Heart right ventricle (tissue), 16 donors: ENCODE measurements around the gene COPE. TPM values are rescaled to one million over a fixed set of nuclear protein-coding genes. Genes with fewer than 3 reads are reported as not detected.

ENCODE experiments used
- ATAC-seq, 8 donors: fragments of 200-7000 bp; cut with Tn5 transposase; one replicate each; pipeline ENCODE4 v1.9.1; 2020; ENCODE audit warnings: mild to moderate bottlenecking in 8 of 8, moderate library complexity in 8 of 8, moderate number of reproducible peaks in 1 of 8
- DNase-seq, 2 donors: peaks; one replicate each; pipeline ENCODE4 v3.0.0-alpha.2; 2020
- H3K27ac ChIP-seq, 10 donors: fragments of 200-600 bp; sonication (generic) in 2 of 10; one replicate each; pipeline versions ENCODE4 v1.5.0 to v1.8.0; 2020 to 2022; ENCODE audit warnings: mild to moderate bottlenecking in 3 of 10
- H3K27me3 ChIP-seq, 7 donors: fragments of 200-600 bp; one replicate each; pipeline ENCODE4 v1.8.0; 2021 to 2022; ENCODE audit warnings: mild to moderate bottlenecking in 2 of 7
- H3K36me3 ChIP-seq, 9 donors: fragments of 200-600 bp; sonication (generic) in 1 of 9; one replicate each; pipeline versions ENCODE4 v1.5.0 to v1.8.0; 2020 to 2022; ENCODE audit warnings: mild to moderate bottlenecking in 2 of 9
- H3K4me1 ChIP-seq, 9 donors: fragments of 200-600 bp; sonication (generic) in 1 of 9; one replicate each; pipeline versions ENCODE4 v1.5.0 to v1.8.0; 2020 to 2022; ENCODE audit warnings: mild to moderate bottlenecking in 4 of 9
- H3K4me3 ChIP-seq, 10 donors: fragments of 200-600 bp; sonication (generic) in 2 of 10; one replicate each; pipeline versions ENCODE4 v1.5.0 to v1.8.0; 2020 to 2022; ENCODE audit warnings: mild to moderate bottlenecking in 7 of 10, moderate library complexity in 2 of 10
- H3K9me3 ChIP-seq, 11 donors: fragments of 200-600 bp in 10 of 11; sonication (generic) in 2 of 11; one replicate each; pipeline versions ENCODE4 v1.5.0 to v1.8.0; 2013 to 2022; ENCODE audit warnings: mild to moderate bottlenecking in 2 of 11, control low read depth in 1 of 11, moderate library complexity in 1 of 11
- CTCF ChIP-seq, 9 donors: fragments of 200-600 bp; sonication (generic) in 2 of 9; IDR thresholded peaks; one replicate each; pipeline versions ENCODE4 v1.5.0 to v1.8.0; 2021 to 2022; ENCODE audit warnings: antibody characterized with exemption in 9 of 9, mild to moderate bottlenecking in 5 of 9, moderate library complexity in 1 of 9
- WGBS, 2 donors: extraction: QIAGEN DNeasy Blood & Tissue Kit; methylation state at CpG; one replicate each; pipeline ENCODE4 v1.1.7; 2013; ENCODE audit warnings: inconsistent platforms in 1 of 2; 5-methylcytosine and 5-hydroxymethylcytosine counted together
- intact Hi-C, 10 donors: fragments of 100-400 bp; cut with DNase I; formaldehyde crosslinking; loops; one replicate each; pipeline versions ENCODE4 v1.11.1 to v1.14.2; 2022
- polyA plus RNA-seq, 2 donors: library from polyadenylated mRNA; stranded (reverse); fragments of 200-250 nt; gene quantifications; one replicate each; pipeline ENCODE4 v1.2.3, GENCODE V29; 2013
- total RNA-seq, 10 donors: library from RNA; stranded (reverse); fragmentation: NEBNext Ultra II Directional in 3 of 10; extraction: Animal tissue kit (Norgen Biotek cat#: 25700) in 3 of 10; gene quantifications; one replicate each; pipeline versions ENCODE4 v1.2.1 to v1.2.4, GENCODE V29; 2021 to 2023
- donor health status: Arrhythmogenic right ventricular cardiomyopathy.
- donor health status: ischemic (EF 13 %, LVEDD 7.1; RV severe dilation, severe dysfunction).
- donor health status: healthy with polysubstance abuse.
- donor health status: DM: no; HTN: yes; CAD: no.
- donor health status: DM: no; HTN: no; CAD: no.
- donor health status: ischemic (EF 25% LVEDD 6.9; RV normal size, moderate dysfunction).
- donor health status: ischemic (EF 25% LVEDD 5.7; RV mildly dilated, moderate dysfunction).
- donor health status: healthy.
- donor health status: DM: yes; HTN: yes; CAD: no.
- donor health status: Ischemic cardiomyopathy.
- donor health status: ischemic (EF 35%, LVEDD 5.7; RV mildly dilated, moderate dysfunction).
- donor health status: nonischemic (EF 11% LVEDD 7.7; RV severe dilation, severe dysfunction).
- donor health status: DM: yes; HTN: yes; CAD: no.
- donor health status: PGD.
- donor health status: ischemic (EF 29% LVEDD 5.4; RV normal size, mild dysfunction).
- donor health status: nonischemic (EF 23%, LVEDD 6.1; RV moderate dilation, normal function).

The COPE gene
- total and polyA plus RNA-seq, 12 donors, result 102 to 302 (median 118) TPM

GRCh38 chr19:18894254-18895037, 24.7 kb downstream of the COPE start:
- intact Hi-C loops, result loop anchor here in 1 of 10 donors (10.0 kb wide), 1 partner anchor 90 kb away; no protein-coding TSS in a partner anchor
- peaks cover 0 to 10% (median 3%) of the 10 kb centered on the region in 9 donors for H3K36me3 ChIP-seq
- H3K9me3 ChIP-seq, result no peaks in the 10 kb centered on the region
- WGBS, 2 donors, result 11 to 13% methylated on average over 28 of the region's 28 CpGs
- H3K4me3 ChIP-seq, result peak overlapping the region in 7 of 10 donors; percentile 41 to 63 (median 55)
- H3K4me1 ChIP-seq, result peaks cover 3 to 37% (median 16%) of the 10 kb centered on the region in 9 donors
- TF ChIP-seq CTCF (IDR thresholded peaks at IDR 0.05), result no peak
- peak overlapping the region in 1 of 10 donors; percentile 9 for H3K27ac ChIP-seq
- DNase-seq (no peak), ATAC-seq (peak in 7 of 8 donors; percentile 17 to 49 (median 32))
- peaks cover 0 to 37% (median 17%) of the 10 kb centered on the region in 7 donors for H3K27me3 ChIP-seq

- 31 to 41% methylated on average over 18 of the region's 18 CpGs for WGBS, 2 donors
- H3K4me3 ChIP-seq, result peak overlapping the region in 1 of 10 donors; percentile 63
- DNase-seq (no peak), ATAC-seq (peak in 4 of 8 donors; percentile 23 to 42 (median 36))
- TF ChIP-seq CTCF (IDR thresholded peaks at IDR 0.05), result no peak
- H3K27me3 ChIP-seq, result peaks cover 0 to 37% (median 17%) of the 10 kb centered on the region in 7 donors
- peaks cover 3 to 37% (median 16%) of the 10 kb centered on the region in 9 donors for H3K4me1 ChIP-seq
- intact Hi-C loops, result loop anchor here in 1 of 10 donors (10.0 kb wide), 1 partner anchor 91 kb away; no protein-coding TSS in a partner anchor
- H3K36me3 ChIP-seq, result peaks cover 0 to 3% (median 0%) of the 10 kb centered on the region in 9 donors
- no peaks in the 10 kb centered on the region for H3K9me3 ChIP-seq
- no peak overlapping the region for H3K27ac ChIP-seq
These were observed 25.5 kb downstream of the COPE start for GRCh38 chr19:18893587-18894253.

DNA sequence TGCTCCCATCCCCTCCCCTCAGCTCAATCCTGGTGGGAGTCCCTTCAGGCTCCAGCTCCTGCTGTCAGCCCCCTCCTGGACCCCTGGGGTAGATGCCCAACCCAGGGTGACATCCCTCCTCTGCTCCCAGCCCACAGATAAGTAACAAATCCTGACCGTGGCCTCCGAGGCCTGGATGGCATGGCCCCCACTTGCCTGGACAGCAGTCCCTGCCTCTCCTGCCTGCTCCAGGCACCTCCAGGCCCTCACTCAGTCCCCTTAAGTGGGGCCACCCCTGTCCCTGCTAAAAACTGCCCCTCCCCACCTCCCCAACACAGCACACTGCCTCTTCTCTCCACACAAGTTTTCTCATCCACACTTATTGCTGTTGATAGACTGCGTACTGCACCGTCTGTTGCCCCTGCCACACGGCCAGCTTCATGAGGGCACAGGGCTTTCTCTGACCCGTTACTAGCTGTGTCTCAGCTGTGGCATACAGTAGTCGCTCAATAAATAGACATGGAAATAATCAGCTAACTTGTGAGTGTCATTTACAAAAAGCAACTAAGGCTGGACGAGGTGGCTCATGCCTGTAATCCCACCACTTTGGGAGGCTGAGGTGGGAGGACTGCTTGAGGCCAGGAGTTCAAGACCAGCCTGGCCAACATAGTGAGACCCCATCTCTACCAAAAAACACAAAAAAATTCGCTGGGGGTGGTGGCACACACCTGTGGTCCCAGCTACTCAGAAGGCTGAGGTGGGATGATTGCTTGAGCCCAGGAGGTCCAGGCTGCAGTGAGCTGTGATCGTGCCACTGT, 29.0 kb downstream of the COPE start:
- WGBS, 2 donors, result 83% methylated on average over 10 of the region's 10 CpGs
- H3K4me3 ChIP-seq, result no peak overlapping the region
- H3K36me3 ChIP-seq, result no peaks in the 10 kb centered on the region
- no peak overlapping the region for H3K27ac ChIP-seq
- no peak for TF ChIP-seq CTCF (IDR thresholded peaks at IDR 0.05)
- intact Hi-C loops, result loop anchor here in 1 of 10 donors (10.0 kb wide), 1 partner anchor 95 kb away; no protein-coding TSS in a partner anchor
- H3K4me1 ChIP-seq, result peaks cover 3 to 19% (median 11%) of the 10 kb centered on the region in 9 donors
- no peaks in the 10 kb centered on the region for H3K9me3 ChIP-seq
- no peak for ATAC-seq
- H3K27me3 ChIP-seq, result peaks cover 0 to 18% (median 9%) of the 10 kb centered on the region in 7 donors
- no peak for DNase-seq

GRCh38 chr19:18886972-18887371, 32.2 kb downstream of the COPE start:
- intact Hi-C loops, result no loop called here
- no peak for ATAC-seq
- H3K27me3 ChIP-seq, result no peaks in the 10 kb centered on the region
- H3K9me3 ChIP-seq, result no peaks in the 10 kb centered on the region
- no peaks in the 10 kb centered on the region for H3K4me1 ChIP-seq
- no peak for DNase-seq
- 94 to 95% methylated on average over 4 of the region's 4 CpGs for WGBS, 2 donors
- H3K4me3 ChIP-seq, result no peak overlapping the region
- H3K36me3 ChIP-seq, result no peaks in the 10 kb centered on the region
- no peak overlapping the region for H3K27ac ChIP-seq
- no peak for TF ChIP-seq CTCF (IDR thresholded peaks at IDR 0.05)
